HepG2 (cell line): ENCODE measurements around the gene APOC3. TPM values are rescaled to one million over a fixed set of nuclear protein-coding genes. Genes with fewer than 3 reads are reported as not detected.

Experiments
- ARID3A ChIP-seq: IDR thresholded peaks from 2 replicates; pipeline ENCODE4 v1.6.1; 2012; ENCODE audit warnings: low read depth, low read length, improper control_type of control experiment
- GPBP1L1 ChIP-seq: sonication (generic); formaldehyde crosslinking; IDR thresholded peaks from 2 replicates; pipeline ENCODE4 v1.5.0; 2020; ENCODE audit warnings: mild to moderate bottlenecking, missing genetic modification reagents
- HMGXB3 ChIP-seq: sonication (generic); formaldehyde crosslinking; IDR thresholded peaks from 2 replicates; pipeline ENCODE4 v1.4.0; 2020; ENCODE audit warnings: missing genetic modification reagents, borderline replicate concordance
- YEATS4 ChIP-seq: sonication (generic); formaldehyde crosslinking; IDR thresholded peaks from 2 replicates; pipeline ENCODE4 v1.4.0; 2020; ENCODE audit warnings: missing genetic modification reagents, borderline replicate concordance
- ZBTB38 ChIP-seq: sonication (generic); formaldehyde crosslinking; IDR thresholded peaks from 2 replicates; pipeline ENCODE4 v1.5.1; 2020; ENCODE audit warnings: mild to moderate bottlenecking, missing genetic modification reagents
- ZBTB40 ChIP-seq, 2 experiments: fragments of 450-650 bp in 1 of 2; sonication (generic) in 1 of 2; formaldehyde crosslinking in 1 of 2; IDR thresholded peaks; 2 replicates each; pipeline versions ENCODE4 v1.6.1 to v1.8.0; 2016 to 2022; ENCODE audit warnings: antibody characterized with exemption in 1 of 2, mild to moderate bottlenecking in 1 of 2, missing genetic modification reagents in 1 of 2
- ZNF136 ChIP-seq: sonication (generic); formaldehyde crosslinking; IDR thresholded peaks from 2 replicates; pipeline ENCODE4 v1.8.1; 2022; ENCODE audit warnings: low read depth, mild to moderate bottlenecking, moderate library complexity, missing genetic modification reagents
- ZNF24 ChIP-seq: fragments of 450-650 bp; IDR thresholded peaks from 2 replicates; pipeline ENCODE4 v1.6.1; 2017; ENCODE audit warnings: antibody characterized with exemption, mild to moderate bottlenecking
- ZNF546 ChIP-seq: sonication (generic); formaldehyde crosslinking; conservative IDR thresholded peaks from 2 replicates; pipeline ENCODE4 v1.8.1; 2023; ENCODE audit warnings: mild to moderate bottlenecking, missing genetic modification reagents
- ZNF589 ChIP-seq: sonication (generic); formaldehyde crosslinking; conservative IDR thresholded peaks from 2 replicates; pipeline ENCODE4 v1.8.0; 2022; ENCODE audit warnings: mild to moderate bottlenecking, moderate library complexity, missing genetic modification reagents
- ZNF7 ChIP-seq: IDR thresholded peaks from 2 replicates; pipeline ENCODE4 v1.6.1; 2016; ENCODE audit warnings: missing biosample characterization, missing genetic modification reagents
- polyA plus RNA-seq, 8 experiments: library from polyadenylated mRNA; depleted of rRNA in 3 of 8; stranded (reverse) in 7 of 8; unstranded in 1 of 8; fragments of >200 nt; fragmentation: Illumina TruSeq in 4 of 8; extraction: Trizol in 4 of 8; gene quantifications; 2 replicates each; pipeline versions ENCODE4 v1.2.1 to v1.2.3, GENCODE V29; 2011 to 2016; ENCODE audit warnings: low read depth in 4 of 8, missing spikeins in 1 of 8, mixed read lengths in 1 of 8; ENCODE audit not compliant: insufficient read depth in 1 of 8
- total RNA-seq, 5 experiments: library from RNA; depleted of rRNA; stranded (reverse); fragments of >200 nt; fragmentation: Illumina TruSeq; extraction: Trizol; gene quantifications; 2 replicates each; pipeline ENCODE4 v1.2.3, GENCODE V29; 2016; ENCODE audit warnings: low read depth in 1 of 5

APOC3 gene
- total and polyA plus RNA-seq, 2 of the 13 experiments (the other 11 are each of a cell fraction or from before 2014, with no cell fraction given) = 314 to 687 TPM

GRCh38 chr11:116829525-116830183 is at the start of gene APOC3 (continued):
- 0 out of 2 replicates have a peak, but pooled peaks have one; percentile 10 for TF ChIP-seq ARID3A
- no peak for TF ChIP-seq GPBP1L1 (CRISPR knock-in tag)
- peak; percentile 58; the same call in 1 of the 2 replicates for TF ChIP-seq ZBTB38 (CRISPR knock-in tag)
- TF ChIP-seq ZNF7 = no peak
- TF ChIP-seq ZNF546 (CRISPR knock-in tag) = no peak
- TF ChIP-seq ZNF589 (CRISPR knock-in tag) = no peak
- TF ChIP-seq ZBTB40 (IDR thresholded peaks at IDR 0.05) = no peak
- TF ChIP-seq ZBTB40 (CRISPR knock-in tag; IDR thresholded peaks at IDR 0.05) = no peak; the same call in none of the 2 replicates
- 0 out of 2 replicates have a peak, but pooled peaks have one; percentile 33 for TF ChIP-seq YEATS4 (CRISPR knock-in tag)
- TF ChIP-seq ZNF136 (CRISPR knock-in tag) = no peak
- no peak for TF ChIP-seq HMGXB3 (CRISPR knock-in tag)
- no peak for TF ChIP-seq ZNF24
